NCI-H524 treated with DMSO at 0.1 percent for 48 hours (cell line): ENCODE results near the gene CKLF.
"Not testable (repeated sequence)": the region's sequence is repeated elsewhere in the genome, so short reads cannot be mapped to it uniquely, and the experiment has no call there.

Source experiments
- DNase-seq: peaks from one replicate; lab custom pipeline; 2025; lab: John Stamatoyannopoulos, UW

CKLF gene

DNA sequence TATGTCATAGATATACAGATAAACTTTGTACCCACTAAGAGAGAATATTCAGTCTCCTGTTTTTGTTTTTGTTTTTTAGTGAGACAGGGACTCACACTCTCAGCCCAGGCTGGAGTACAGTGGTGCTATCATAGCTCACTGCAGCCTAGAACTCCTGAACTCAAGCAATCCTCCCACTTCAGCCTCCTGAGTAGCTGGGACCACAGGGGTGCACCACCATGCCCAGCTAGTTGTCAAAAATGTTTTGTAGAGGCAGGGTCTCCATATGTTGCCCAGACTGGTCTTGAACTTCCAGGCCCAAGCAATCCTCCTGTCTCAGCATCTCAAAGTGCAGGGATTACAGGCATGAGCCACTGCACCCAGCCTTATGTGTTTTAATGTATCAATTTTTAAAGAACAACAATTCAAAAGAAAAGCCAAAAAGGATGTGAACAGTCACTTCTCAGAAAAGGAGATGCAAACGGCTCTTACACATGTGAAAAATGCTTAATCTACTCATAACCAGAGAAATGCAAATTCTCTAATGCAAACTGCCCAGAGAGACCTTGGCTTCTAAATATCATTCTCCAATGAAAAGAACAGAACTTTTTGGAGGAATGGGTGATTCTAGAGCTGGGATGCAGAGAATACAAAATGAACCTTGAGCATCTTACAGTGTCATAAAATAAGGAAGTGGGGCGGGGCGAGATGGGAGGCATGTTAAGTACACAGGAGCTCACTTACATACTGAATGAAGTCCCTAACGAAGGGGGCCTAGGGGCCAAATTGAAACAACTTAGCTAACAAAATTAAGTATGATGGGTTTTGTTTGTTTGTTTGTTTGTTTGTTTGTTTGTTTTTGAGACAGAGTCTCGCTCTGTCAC is 44.8 kb downstream of the CKLF start:
- no peak for DNase-seq

DNA sequence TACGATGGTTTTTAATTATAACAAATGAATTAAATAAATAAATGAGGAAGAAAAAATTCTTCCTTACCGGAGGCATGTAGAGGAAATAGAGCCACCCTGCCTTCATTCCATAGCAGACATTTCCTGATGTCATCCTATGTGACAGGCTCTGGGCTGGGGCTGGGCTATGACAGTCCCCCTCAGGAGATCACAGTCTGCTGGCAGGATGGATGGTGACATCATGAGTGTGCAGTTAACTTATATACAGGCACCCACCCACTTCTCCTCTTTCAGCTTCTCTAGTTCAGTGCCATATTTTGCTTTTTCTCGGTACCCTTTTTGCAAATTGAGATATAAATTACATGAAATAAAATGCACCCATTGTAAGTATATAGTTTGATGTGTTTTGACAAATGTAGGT is 45.7 kb downstream of the CKLF start:
- no peak for DNase-seq

DNA sequence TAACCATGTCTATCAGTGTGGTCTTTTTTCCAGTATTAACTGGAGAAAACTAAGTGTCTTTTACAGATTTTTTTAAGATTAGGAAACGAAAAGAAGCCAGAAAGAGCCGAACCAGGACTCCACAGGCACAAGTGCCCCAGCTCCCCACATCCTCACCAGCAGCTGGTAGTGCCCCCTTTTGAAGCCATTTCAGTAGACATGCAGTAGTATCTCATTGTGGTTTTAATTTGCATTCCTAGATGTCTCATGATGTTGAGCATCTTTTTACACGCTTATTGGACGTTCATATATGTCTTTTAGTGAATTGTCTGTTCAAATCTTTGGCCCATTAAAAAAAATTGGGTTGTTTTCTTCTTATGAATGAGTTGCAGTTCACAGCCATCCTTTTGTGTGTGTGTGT is 47.4 kb downstream of the CKLF start:
- no peak for DNase-seq

DNA sequence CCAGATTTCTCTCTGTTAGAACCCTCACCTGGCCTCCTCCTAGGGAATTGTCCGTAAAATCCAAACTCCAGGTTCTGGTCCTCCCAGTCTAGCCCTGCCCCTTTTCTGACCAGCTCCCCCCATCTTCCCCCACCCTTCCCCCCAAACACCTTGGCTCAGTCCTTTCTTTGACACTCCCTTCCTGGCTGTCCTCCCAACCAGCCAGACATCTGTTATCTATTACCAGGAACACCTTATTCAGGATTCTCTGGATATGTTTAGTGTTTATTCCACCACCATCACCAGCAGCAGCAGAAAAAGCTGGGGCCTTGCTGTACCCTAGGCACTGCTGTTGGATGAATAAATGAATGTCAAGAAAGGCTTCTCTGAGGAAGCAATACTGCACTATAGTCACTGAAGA is 48.1 kb downstream of the CKLF start:
- no peak for DNase-seq

DNA sequence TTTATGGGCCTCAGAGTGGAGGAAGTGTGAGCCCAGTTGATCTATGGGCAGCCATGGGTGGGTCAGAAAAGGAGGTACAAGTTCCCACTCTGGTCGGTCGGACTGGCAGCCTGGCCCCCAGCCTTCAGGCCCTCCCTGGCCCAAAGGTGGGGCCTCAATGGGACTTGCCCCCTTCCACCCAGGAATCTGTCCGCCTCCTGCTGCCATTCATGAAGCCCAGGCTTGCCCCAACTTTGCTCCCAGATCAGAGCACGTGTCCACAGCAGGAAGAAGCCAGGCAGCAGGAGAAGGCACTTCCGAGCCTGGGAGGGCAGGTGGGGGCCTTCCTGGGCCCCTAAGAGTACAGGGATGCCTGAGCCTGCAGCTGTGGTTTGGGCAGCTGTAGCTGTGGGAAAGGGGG is 49.1 kb downstream of the CKLF start:
- DNase-seq = no peak

DNA sequence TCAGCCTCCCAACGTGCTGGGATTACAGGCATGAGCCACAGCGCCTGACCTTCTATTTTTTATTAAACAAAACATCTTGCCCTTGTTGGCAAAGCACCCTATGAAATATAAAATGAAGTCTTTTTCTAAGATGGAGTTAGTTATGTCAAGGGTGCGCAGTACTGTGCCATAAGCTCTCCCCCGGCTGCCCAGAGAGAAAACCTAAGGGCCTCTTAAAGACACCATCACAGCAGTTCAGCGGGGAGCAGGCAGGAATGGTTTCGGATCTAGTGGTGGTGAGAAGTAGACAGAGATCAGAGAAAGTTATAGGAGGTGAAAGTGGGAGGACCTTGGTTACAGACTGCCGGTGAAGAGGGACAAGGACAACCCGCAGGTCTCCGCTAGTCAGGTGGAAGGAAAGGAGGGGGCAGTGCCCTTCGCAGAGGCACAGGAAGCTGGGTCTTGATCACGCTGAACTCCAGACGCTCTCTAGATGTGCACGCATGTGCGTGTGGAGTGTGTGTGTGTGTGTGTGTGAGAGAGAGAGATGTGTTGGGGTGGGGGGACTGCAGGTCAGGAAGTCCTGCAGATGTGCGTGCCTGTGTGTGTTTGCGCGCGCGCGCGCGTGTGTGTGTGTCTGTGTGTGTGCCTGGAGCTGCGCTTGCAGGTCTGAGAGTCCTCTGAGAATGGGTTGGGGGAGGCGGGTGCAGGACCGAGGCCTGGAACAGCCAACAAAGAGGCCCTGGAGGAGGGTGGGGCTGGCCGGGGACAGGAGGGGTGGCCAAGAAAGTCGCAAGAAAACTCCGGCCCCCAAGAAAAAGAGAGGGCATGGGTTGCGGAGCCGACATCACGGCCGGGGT is 51.4 kb downstream of the CKLF start:
- DNase-seq = no peak

DNA sequence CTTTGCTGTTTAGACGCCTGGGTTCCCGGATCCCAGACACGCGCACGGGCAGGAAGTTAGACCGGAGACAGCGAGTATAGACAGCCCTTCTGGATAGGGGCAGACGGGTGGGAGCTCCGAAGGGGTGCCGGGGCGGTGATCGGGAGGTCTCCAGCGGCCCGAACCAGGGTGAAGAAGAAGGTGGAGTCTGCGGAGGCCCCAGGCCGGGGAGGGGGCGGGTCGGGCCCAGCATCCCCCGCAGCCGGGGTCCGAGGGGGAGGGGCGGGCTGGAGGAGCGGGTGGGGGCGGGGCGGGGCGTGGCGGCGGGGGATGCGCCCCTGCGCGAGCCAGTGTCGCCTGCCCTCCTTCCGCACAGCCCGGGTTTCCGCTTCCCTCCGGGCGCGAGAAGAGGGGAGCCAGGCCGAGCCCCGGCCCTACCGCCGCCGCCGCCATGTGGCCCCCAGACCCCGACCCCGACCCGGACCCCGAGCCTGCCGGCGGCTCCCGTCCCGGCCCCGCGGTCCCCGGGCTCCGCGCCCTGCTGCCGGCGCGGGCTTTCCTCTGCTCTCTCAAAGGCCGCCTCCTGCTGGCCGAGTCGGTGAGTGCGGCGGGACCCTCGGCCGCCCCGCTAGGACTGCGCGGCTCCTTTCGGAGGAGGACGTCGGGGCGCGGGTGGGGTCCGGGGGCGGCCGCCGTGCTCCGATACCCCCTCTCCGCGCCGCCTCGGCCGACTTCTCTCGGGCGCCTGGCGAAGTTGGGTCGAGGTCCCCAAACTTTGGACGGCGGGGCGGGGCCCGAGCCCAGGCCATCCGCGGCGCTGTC is 52.2 kb downstream of the CKLF start, which contains the start of gene CMTM3:
CMTM3 (plus strand) TSS at position 329 of the 801 bp plus-strand sequence; CDS start at position 431, 102 bp downstream.
- no peak for DNase-seq

DNA sequence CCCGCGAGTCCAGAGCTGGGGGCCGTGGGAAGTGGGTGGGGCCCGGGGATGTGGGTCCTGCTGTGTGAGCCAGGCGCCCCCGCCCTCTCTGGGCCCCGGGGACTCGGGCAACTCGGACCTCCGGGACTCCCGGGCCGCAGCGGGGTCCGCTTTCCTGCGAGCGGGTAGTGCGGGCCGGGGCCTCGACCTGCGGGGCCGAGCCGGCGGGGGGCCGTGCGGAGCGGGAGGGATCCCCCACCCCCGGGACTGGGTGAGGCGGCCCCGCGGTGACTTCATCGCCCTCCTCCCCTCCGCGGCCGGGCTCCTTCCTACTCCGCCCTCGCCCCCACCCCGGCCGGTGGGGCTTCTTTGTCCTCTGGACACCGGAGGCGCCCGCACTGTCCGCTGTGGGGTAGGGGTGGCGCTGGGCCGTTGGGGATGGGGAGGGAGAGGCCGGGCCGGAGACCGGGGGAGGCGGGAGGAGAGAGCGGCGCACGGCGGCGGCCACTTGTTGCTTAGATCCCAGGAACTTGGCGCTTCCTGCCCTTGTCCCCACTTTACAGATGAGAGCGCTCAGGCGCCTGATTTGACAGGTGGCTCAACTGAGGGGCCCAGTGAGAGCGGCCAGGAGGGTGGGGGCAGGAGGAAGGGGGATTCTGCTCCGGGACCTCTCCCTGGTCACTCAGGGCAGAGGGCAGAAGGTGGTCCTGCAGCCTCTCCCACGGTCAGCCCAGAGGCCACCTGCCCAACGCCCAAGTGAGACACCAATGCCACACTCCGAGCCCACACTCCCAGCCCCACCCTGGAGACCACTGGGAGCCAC is 53.0 kb downstream of the CKLF start:
- no peak for DNase-seq

DNA sequence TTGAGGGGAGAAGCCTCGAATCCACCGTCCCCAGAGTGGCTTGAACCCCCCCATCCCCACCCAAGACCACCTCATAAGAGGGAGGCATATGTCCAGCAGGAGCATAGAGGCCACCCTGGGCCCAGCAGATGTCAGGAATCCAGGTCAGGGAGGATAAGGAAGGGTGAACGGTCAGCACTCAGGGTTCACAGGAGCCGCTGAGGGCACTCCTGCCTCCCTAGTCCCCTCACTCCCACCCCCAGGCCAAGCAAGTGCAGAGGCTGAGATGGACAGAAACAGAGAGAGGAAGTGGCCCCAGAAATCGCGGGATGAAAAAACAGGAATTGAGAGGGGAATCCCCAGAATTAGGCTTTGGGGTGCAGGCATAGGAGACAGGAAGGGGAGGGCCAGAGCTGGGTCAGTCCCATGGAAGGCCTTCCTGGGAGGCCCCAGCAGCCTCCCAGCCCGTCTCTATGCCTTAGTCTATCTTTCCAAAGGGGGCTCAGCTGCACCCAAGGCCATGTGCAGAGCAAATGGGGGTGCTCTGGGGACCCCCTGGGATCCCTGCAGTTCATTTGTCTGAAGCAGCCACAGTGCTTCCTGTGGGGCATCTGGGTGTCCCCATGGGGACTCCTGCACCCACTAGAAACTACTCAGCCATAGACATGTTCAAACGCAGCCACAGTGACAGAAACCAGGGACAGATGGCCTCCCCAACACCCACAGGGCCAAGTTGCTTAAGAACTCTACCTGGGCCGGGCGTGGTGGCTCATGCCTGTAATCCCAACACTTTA is 53.8 kb downstream of the CKLF start:
- no peak for DNase-seq

DNA sequence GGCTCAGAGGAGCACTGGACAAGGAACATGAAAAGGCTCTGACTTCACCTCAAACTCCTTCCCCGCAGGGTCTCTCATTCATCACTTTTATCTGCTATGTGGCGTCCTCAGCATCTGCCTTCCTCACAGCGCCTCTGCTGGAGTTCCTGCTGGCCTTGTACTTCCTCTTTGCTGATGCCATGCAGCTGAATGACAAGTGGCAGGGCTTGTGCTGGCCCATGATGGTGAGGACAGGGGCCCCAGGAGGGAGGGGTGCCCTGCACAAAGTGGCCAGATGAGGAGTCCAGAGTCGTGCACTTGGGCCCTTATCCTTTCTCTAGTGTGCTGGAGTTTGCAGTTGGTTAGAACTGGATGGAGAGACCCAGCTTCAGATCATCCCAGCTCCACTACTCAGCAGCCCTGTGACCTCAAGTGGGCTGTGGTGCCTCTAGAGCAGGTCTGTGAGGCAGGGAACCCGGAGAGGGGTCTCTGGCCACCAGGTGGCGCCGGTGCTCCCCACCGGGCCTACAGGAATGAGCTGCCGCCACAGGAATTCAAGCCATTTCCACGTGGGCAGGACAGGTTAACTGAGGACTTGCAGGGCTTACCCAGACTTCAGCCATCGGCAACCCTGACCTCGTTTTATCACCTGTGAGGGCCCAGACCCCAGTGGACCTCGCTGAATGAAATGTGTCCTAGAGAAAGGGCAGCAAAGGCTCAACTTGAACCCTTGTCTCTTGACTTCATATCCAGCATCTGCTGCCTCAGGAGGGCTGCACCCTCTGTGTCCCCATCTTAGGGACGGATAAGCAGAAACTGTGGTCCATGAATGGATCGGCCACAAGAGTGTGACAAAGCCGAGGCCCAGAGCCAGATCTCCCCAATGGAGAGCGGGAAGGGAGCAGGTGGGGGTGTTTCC is 56.1 kb downstream of the CKLF start:
- DNase-seq = no peak

DNA sequence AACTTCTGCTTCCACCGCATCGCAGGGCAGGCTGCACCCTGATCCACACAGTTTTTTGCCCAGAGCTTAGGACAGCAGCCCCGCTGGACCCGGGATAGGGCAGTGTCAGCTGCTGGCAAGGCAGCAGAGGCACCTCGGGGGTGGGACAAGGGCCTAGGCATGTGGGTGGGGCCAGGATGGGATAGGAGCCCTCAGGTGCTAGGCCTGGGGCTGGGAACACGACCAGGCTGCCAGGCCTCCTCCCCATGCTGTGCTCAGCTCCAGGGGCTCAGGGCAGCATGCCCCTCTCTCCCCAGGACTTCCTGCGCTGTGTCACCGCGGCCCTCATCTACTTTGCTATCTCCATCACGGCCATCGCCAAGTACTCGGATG is 56.7 kb downstream of the CKLF start:
- DNase-seq = no peak

DNA sequence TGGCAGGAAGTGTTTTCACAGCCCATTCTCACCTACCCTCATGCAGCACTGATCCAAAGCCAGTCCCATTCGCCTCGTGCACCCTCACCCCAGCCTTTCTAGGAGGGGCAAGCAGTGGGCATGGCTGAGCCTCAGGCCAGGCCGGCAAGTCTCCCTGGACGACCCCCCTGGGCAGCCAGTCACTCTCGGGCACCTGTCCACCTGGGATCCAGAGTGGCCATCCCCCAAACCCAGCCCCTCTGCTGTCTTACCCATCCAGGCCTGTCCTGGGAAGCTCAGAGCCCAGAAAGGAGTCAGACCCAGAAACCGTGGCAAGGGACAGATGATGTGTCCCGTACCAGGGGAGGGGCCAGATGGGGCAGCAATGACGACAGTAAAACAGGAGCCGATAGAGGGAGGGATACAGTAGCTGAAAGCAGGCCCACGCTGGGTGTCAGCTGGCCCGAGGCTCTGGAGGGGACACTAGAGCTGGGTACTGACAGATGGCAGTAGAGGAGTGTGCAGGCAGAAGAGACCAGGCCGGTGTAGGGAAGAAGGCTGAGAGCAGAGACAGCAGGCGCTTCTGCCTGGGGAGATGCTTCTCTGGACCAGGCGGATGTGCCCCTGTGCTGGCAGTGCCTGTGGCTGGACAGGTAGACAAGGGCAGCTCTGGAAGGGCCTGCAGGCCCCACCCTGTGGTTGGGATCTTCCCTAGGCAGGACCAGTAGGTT is 57.9 kb downstream of the CKLF start:
- peak; percentile 95 for DNase-seq

DNA sequence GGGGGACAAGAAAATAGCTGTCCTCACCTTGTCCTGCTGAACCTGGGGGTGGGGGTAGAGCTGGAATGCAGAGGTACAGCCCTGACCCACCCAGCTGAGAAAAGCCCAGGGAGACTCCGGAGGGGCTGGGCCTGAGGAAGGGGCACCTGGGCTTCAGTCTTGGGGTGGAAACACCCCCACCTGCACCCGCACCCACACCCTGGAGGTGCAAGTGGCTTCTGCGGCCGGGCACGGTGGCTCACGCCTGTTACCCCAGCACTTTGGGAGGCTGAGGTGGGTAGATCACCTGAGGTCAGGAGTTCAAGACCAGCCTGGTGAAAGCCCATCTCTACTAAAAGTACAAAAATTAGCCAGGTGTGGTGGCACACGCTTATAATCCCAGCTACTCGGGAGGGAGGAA is 59.5 kb downstream of the CKLF start:
- not testable (repeated sequence) for DNase-seq

DNA sequence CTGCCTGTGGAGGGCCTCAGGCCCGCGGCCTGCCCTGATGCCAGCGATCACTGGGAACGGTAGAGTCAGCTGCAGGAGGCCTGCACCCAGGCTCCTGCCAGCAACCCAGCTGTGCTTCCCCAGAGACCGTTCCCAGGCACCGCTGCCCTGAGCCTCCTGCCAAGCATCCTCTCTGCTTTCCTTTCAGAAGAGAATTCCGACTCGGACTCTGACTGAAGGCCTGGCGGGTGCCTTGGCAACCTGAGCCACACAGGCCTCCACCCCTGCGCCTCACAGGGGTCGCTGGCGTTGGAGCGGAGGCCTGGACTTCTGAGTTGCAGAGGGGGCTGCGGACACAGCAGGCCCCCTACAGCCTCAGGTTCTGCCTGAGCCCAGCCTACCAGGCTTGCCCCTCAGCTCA is 60.0 kb downstream of the CKLF start:
- DNase-seq = no peak

DNA sequence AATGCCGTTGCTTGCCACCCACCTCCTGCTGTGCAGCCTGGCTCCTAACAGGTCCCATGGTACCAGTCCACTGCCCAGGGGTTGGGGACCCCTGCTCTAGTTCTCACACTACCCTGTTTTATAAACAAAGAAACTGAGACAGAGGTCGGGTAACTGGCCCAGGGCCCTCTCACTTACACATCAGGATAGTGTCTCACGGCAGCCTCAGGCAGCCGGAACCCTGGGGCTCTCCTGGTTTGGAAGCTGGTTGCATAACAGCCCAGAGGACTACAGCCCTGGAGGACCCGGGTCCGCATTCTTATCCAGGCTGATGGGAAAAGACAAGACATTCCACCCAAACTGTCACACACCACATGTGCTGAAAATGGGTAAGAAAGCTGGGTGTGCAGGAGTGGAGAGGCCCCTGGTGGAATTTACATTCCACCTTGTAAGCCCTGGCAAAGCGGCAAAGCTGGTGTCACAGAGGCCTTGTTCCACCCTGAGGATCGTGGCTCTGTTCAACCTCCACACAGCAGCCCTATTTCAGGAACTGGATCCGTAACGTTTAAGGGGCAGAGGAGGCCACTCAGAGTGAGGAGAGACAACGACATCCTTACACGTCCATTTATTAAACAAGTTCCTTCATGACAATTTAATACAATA is 61.9 kb downstream of the CKLF start:
- DNase-seq = no peak
